ENCODE measurements around the gene PLEKHA3. TPM values are rescaled to one million over a fixed set of nuclear protein-coding genes. Genes with fewer than 3 reads are reported as not detected.

PLEKHA3 gene
- total and polyA plus RNA-seq, 2 of the 4 experiments (the other 2 are of a cell fraction), result 3.9 to 5.5 TPM

- Histone ChIP-seq H3K36me3 (ENCODE audit: control insufficient read depth, insufficient read depth, low read length) (peaks cover 12% of the 10 kb centered on the region), H3K56ac (ENCODE audit: extremely low read depth, insufficient read depth, low read length) (no peak overlapping the region), H2AK5ac (ENCODE audit: low read depth, low read length) (no peak overlapping the region), H2BK20ac (ENCODE audit: low read depth, low read length) (no peak overlapping the region), H3K4me2 (ENCODE audit: low read depth, low read length) (no peak overlapping the region), H3K27me3 (ENCODE audit: control insufficient read depth, insufficient read depth, low read length) (no peaks in the 10 kb centered on the region), H2BK15ac (ENCODE audit: low read depth, low read length) (no peak overlapping the region), H3K9ac (ENCODE audit: low read depth, low read length) (no peak overlapping the region), H3K4me1 (ENCODE audit: control insufficient read depth, insufficient read depth, low read length) (no peaks in the 10 kb centered on the region), H4K8ac (ENCODE audit: low read depth in 2 of 2, low read length in 2 of 2) (no peak overlapping the region), H3K9me3 (ENCODE audit: control insufficient read depth, insufficient read depth, low read length) (no peaks in the 10 kb centered on the region), H3K27ac (ENCODE audit: insufficient read depth, low read length) (no peak overlapping the region), H4K5ac (ENCODE audit: low read depth, low read length) (no peak overlapping the region), H4K91ac (ENCODE audit: insufficient read depth, low read depth, low read length) (no peak overlapping the region), H3K18ac (ENCODE audit: low read depth, low read length) (no peak overlapping the region), H3K79me1 (ENCODE audit: low read depth in 1 of 2, low read length in 2 of 2) (0 out of 4 replicates have a peak, but pooled peaks cover 0 to 3% of the 10 kb centered on the region in 2 experiments), H3K4ac (ENCODE audit: low read depth, low read length) (no peak overlapping the region), H2BK5ac (ENCODE audit: low read depth, low read length, poor library complexity, severe bottlenecking) (no peak overlapping the region), H2AK9ac (replicated peaks; ENCODE audit: low read depth, low read length, poor library complexity) (no peak overlapping the region), H3K14ac (replicated peaks; ENCODE audit: low read depth, low read length) (no peak overlapping the region), H2AFZ (replicated peaks; ENCODE audit: low read length, poor library complexity) (no peak overlapping the region), H4K20me1 (ENCODE audit: insufficient read depth, low read length) (no peaks in the 10 kb centered on the region), H3K9me1 (ENCODE audit: insufficient read depth, low read length) (no peaks in the 10 kb centered on the region), H3K23ac (ENCODE audit: low read depth, low read length) (no peak overlapping the region), H2BK120ac (ENCODE audit: low read depth, low read length) (no peak overlapping the region), H3K4me3 (ENCODE audit: insufficient read depth, low read depth, low read length) (no peak overlapping the region)
- dilution Hi-C loops (cut with HindIII; ENCODE audit: low sequenced_read_pairs, unreplicated experiment) (no loop called here), in situ Hi-C loops (cut with MboI; ENCODE audit: low sequenced_read_pairs) (no loop called here), intact Hi-C loops (cut with micrococcal nuclease) (no loop called here)
- BruUV-seq (replicated peaks), result no TSS peak
- ChIA-PET POLR2A (ENCODE audit: unreplicated experiment) (no interaction called here), CTCF (no interaction called here)
- DNase-seq, result no peak
- TF ChIP-seq MAFK (IDR thresholded peaks at IDR 0.05; ENCODE audit: low read depth, low read length), result 0 out of 2 replicates have a peak, but pooled peaks have one; percentile 10
- TF ChIP-seq CTCF (conservative IDR thresholded peaks at IDR 0.05; ENCODE audit: low read depth, low read length), result no peak
- ATAC-seq (ENCODE audit: low read depth), result no peak
- no CpG with 5 or more reads among the region's 4 CpGs for WGBS, 2 experiments (ENCODE audit: extremely low coverage in 2 of 2, insufficient read length in 1 of 2)
Observed at GRCh38 chr2:178502751-178503150, 22.5 kb downstream of the PLEKHA3 start.
